ENCODE data around the gene MTF1. TPM values are rescaled to one million over a fixed set of nuclear protein-coding genes. Genes with fewer than 3 reads are reported as not detected.

Gene MTF1
- total RNA-seq, 2 donors from 2014 or later: 21.0 to 23.4 TPM

DNA sequence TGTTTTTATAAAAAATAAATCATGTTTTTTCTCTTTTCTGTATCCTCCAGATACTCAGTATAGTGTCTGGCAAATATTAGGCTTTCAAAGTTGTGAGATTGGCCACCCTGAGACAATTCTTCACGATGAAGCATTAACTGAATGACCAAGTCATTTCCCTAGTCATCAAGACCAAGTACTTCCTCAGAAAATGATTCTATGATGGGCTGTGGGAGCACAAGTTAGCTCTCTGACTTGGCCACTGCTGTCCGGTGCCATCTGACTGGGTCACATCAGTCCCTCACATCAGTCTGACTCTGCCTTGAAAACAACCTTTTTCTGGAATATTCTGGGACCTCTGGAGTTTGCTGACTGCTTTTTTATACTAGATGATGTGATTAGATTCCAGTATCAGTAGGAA, 37.9 kb downstream of the MTF1 start:
- Mint-ChIP-seq H3K27ac (peak overlapping the region in 1 of 2 donors; percentile 69), H3K36me3 (peaks cover 6 to 7% of the 10 kb centered on the region in 2 donors), H3K9me3 (no peaks in the 10 kb centered on the region)
- DNase-seq (ENCODE audit: low spot score in 2 of 2): no peak
- no peak for ATAC-seq

- DNase-seq (ENCODE audit: low spot score in 2 of 2) (no peak), ATAC-seq (no peak)
- peaks cover 5 to 7% of the 10 kb centered on the region in 2 donors for H3K36me3 Mint-ChIP-seq
- H3K27ac Mint-ChIP-seq: peak overlapping the region; percentile 60 to 61
- no peaks in the 10 kb centered on the region for H3K9me3 Mint-ChIP-seq
These were observed 41.9 kb downstream of the MTF1 start for GRCh38 chr1:37817481-37817880.

DNA sequence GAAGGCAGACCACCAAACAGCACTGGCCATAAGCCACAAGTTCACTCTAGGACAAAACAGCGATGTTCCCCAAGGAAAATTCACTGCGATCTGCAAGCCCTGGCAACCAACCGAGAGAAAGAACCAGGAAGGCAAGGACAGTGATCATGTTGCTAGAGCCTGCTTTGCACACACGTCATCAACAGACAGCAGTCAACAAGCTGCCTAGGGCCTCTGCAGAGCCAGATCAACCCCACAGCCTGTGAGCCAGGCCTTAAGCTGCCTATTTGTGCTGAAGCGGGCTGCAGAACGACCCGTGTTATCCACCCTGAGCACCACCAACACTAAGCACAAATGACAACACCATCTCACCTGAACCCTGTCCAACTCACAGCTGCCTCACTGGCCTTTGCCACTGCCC, 45.1 kb downstream of the MTF1 start:
- ATAC-seq (no peak), DNase-seq (ENCODE audit: low spot score in 2 of 2) (no peak)
- peak overlapping the region; percentile 6 to 55 for H3K27ac Mint-ChIP-seq
- peaks cover 0 to under 1% of the 10 kb centered on the region in 2 donors for H3K36me3 Mint-ChIP-seq
- H3K9me3 Mint-ChIP-seq: no peaks in the 10 kb centered on the region

- Mint-ChIP-seq H3K9me3 (no peaks in the 10 kb centered on the region), H3K27ac (peak overlapping the region; percentile 6 to 79), H3K36me3 (peaks cover 0 to 6% of the 10 kb centered on the region in 2 donors)
- no peak for DNase-seq (ENCODE audit: low spot score in 2 of 2)
- no peak for ATAC-seq
These were observed 45.8 kb downstream of the MTF1 start for GRCh38 chr1:37813529-37814145.

DNA sequence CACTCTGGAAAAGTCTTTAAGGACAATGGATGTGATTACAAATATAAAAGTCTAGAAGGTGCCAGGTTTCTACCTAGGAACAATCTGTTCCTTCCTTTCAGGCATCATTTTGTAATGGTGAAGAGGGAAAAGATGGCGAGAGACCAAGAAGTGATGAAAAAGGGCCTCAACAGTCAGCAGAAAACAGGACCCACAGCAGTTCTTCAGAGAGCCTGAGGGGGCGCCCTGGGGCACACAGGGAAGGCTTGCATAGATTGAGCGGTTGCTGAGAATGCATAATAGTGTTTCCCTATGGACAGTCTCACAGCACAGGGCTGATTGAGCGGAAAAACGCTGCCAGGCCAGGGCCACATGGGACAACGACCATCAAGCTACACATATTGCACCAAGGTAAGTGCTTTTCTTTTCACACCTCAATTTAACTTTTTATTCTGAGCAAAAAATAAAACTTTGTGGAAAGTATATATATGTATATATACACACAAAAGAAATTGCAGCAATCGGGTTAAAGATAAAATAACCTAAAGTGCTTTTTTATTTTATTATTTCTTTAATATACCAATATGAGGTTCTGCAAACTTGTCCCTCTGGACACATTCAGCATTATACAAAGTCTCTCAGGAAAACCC, 48.3 kb downstream of the MTF1 start:
- Mint-ChIP-seq H3K36me3 (peaks cover 6 to 17% of the 10 kb centered on the region in 2 donors), H3K9me3 (no peaks in the 10 kb centered on the region)
- peak; percentile 11 to 18 for ATAC-seq

DNA sequence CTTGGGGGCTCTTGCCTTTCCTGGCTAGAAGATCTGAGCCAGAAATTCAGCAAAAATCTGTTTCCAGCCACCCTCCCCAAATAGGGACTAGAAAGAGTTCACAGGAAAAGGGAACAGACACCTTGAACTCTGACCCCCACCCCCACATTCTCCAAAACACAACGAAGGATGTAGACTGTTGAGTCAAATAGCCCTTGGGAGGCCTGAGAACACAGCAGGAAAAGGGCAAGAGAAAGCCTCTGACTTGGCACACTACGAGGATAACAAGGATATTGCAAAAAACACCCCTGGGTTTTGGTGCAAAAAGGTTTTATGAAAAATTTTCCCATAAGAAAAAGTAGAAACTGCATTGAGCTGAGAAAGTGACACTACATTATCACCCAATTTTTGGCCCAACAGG, 49.5 kb downstream of the MTF1 start:
- Mint-ChIP-seq H3K9me3 (no peaks in the 10 kb centered on the region), H3K27ac (no peak overlapping the region), H3K36me3 (peaks cover 8 to 22% of the 10 kb centered on the region in 2 donors)
- no peak for DNase-seq (ENCODE audit: low spot score in 2 of 2)
- no peak for ATAC-seq

More for the DNA sequence above, 48.3 kb downstream of the MTF1 start:
- DNase-seq (ENCODE audit: low spot score in 2 of 2): peak; percentile 57 to 77
- peak overlapping the region; percentile 65 to 67 for H3K27ac Mint-ChIP-seq

- peak; percentile 50 to 65 for DNase-seq (ENCODE audit: low spot score in 2 of 2)
- H3K36me3 Mint-ChIP-seq: peaks cover 19 to 34% of the 10 kb centered on the region in 2 donors
These were observed 50.7 kb downstream of the MTF1 start for GRCh38 chr1:37808369-37809319.

DNA sequence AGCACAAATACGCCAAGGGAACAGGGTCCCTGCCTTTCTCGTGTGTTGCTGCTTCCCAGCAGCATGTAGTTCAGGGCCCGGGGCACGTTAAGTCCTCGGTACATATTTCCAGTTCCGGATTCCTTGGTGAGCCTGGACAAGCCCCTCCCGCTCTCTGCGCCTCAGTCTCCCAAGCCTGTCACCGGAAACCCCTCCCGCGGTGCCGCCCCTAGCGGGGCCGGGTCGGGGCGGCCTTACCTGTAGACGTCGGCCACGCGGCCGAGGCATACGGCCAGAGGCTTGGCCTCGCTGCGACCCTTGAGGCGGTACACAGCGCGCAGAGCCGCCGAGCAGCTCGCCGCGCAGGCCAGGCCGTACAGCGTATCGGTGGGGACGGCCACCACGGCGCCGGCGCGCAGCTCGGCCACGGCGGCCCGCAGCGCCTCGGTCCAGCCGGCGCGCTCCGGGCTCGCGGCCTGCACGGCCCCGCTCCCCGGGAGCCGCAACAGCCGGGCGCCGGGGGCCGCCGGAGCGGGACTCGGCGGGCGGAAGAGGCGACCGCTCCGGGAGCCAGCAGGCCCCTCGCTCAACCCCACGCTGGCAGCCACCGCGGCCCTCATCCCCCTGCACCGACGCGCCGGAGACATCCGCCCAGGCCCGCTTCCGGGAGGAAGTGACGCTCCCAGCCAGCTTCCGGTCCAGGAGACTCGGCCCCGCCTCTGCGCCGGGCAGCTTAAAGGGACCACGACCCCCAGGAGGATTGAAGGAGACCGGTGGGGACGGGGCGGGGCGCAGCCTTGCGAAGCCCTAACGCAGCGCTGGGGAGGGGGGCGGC, 51.6 kb downstream of the MTF1 start, which contains the start of the genes C1orf122 and YRDC:
Gene C1orf122 (plus strand): TSS at position 236 of the 814 bp plus-strand sequence. CDS start 615 bp downstream, outside the sequence.
Gene YRDC (minus strand): TSS at position 654 of the 814 bp plus-strand sequence. CDS start 28 bp downstream, at position 626.
- Mint-ChIP-seq H3K27ac (peak within 1 kb of the TSS; percentile 95 to 98), H3K36me3 (peaks cover 19 to 34% of the 10 kb centered on the region in 2 donors), H3K9me3 (no peaks in the 10 kb centered on the region)
- ATAC-seq: peak; percentile 95
- peak; percentile 88 to 92 for DNase-seq (ENCODE audit: low spot score in 2 of 2)

More at GRCh38 chr1:37808369-37809319, 50.7 kb downstream of the MTF1 start:
- Mint-ChIP-seq H3K27ac (peak overlapping the region; percentile 95 to 98), H3K9me3 (no peaks in the 10 kb centered on the region)
- peak; percentile 54 to 58 for ATAC-seq

- ATAC-seq (no peak), DNase-seq (ENCODE audit: low spot score in 2 of 2) (no peak)
- H3K36me3 Mint-ChIP-seq: peaks cover 19 to 34% of the 10 kb centered on the region in 2 donors
These were observed 52.2 kb downstream of the MTF1 start for GRCh38 chr1:37807220-37807554.

GRCh38 chr1:37802439-37802838, 57.0 kb downstream of the MTF1 start:
- peaks cover 20 to 24% of the 10 kb centered on the region in 2 donors for H3K36me3 Mint-ChIP-seq
- no peaks in the 10 kb centered on the region for H3K9me3 Mint-ChIP-seq
- peak overlapping the region in 1 of 2 donors; percentile 87 for H3K27ac Mint-ChIP-seq
- no peak for ATAC-seq
- no peak for DNase-seq (ENCODE audit: low spot score in 2 of 2)

More at GRCh38 chr1:37807220-37807554, 52.2 kb downstream of the MTF1 start:
- Mint-ChIP-seq H3K9me3 (no peaks in the 10 kb centered on the region), H3K27ac (peak overlapping the region; percentile 92 to 95)

- DNase-seq (ENCODE audit: low spot score in 2 of 2) (no peak), ATAC-seq (no peak)
- Mint-ChIP-seq H3K27ac (peak overlapping the region in 1 of 2 donors; percentile 8), H3K36me3 (peaks cover 7 to 9% of the 10 kb centered on the region in 2 donors), H3K9me3 (no peaks in the 10 kb centered on the region)
These were observed 61.5 kb downstream of the MTF1 start for GRCh38 chr1:37797750-37798345.

- no peak overlapping the region for H3K27ac Mint-ChIP-seq
These were observed 63.9 kb downstream of the MTF1 start for GRCh38 chr1:37795340-37796125.

DNA sequence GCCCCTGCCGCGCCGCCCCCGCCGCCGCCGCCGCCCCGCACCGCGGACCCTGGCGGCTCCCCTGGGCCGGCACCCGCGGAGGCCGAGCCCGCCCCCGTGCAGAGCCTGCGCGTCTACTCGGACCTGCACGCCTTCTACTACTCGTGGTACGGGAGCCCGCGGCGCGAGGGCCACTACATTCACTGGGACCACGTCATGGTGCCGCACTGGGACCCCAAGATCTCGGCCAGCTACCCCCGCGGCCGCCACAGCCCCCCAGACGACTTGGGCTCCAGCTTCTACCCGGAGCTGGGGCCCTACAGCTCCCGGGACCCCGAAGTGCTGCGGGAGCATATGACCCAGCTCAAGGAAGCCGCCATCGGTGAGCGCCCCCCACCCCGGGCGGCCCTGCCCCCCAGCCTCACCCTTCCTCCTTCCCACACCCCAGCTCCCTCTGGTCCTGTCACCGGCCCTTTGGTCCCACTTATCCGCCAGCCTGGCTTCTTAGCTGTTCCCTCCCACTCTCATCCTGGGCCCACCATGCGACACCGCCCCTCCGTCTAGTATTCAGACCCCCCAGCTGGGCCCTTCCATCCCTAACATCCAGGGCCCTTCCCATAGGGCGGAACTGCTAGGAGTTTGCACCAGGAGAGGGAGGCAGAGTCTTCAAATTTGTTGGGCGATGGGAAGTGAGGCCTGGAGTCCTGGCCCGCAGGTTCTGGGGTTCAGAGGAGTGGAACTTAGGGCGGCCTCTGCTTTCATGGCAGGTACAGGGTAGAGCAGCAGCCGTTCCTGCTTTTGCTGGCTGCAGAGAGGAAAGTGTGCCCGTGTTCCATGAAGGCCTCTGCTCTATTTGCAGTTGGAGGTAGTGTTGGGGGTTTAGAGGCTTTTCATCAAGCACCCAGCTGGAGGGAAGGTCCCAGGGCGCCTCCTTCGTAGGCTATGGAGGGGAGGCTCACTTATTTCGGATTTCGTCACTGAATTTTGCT, 64.7 kb downstream of the MTF1 start:
- peak; percentile 23 to 39 for ATAC-seq
- Mint-ChIP-seq H3K36me3 (peaks cover 2 to 9% of the 10 kb centered on the region in 2 donors), H3K9me3 (no peaks in the 10 kb centered on the region), H3K27ac (no peak overlapping the region)
- DNase-seq (ENCODE audit: low spot score in 2 of 2): peak in 1 of 2 donors; percentile 49

More at GRCh38 chr1:37795340-37796125, 63.9 kb downstream of the MTF1 start:
- no peak for ATAC-seq
- Mint-ChIP-seq H3K9me3 (no peaks in the 10 kb centered on the region), H3K36me3 (peaks cover 7 to 9% of the 10 kb centered on the region in 2 donors)
- peak; percentile 55 to 69 for DNase-seq (ENCODE audit: low spot score in 2 of 2)

Measured in activated naive CD4-positive, alpha-beta T cell treated with anti-CD3 and anti-CD28 coated beads, Interleukin-2, amount 50 U/mL, for 72 hours (primary cell).